ENCODE results near the gene KRT28.

Gene KRT28, protein sequence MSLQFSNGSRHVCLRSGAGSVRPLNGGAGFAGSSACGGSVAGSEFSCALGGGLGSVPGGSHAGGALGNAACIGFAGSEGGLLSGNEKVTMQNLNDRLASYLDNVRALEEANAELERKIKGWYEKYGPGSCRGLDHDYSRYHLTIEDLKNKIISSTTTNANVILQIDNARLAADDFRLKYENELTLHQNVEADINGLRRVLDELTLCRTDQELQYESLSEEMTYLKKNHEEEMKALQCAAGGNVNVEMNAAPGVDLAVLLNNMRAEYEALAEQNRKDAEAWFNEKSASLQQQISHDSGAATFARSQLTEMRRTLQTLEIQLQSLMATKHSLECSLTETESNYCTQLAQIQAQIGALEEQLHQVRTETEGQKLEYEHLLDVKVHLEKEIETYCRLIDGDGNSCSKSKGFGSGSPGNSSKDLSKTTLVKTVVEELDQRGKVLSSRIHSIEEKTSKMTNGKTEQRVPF

DNA sequence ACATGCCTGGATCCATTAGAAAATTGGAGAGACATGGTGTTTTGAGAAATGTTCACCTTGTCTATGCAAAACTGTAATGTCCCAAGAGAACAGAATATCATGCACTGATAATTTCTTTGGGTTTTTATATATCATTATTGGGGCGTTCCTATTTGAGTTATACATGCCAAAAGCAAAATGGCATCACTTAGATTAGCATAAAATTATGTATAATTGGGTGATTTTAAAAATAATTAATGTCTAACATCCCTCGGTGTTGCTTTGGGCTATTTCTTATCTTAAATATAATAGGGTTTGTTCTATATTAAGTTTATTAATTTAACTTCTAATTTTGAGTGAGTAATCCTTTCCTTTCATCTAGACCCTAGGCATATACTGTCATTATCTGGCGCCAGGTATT is at the start of gene KRT28:
KRT28 (minus strand) TSS at position 101 of the 400 bp plus-strand sequence; CDS start at position 35, 66 bp downstream.
- DNase-seq: no peak

DNA sequence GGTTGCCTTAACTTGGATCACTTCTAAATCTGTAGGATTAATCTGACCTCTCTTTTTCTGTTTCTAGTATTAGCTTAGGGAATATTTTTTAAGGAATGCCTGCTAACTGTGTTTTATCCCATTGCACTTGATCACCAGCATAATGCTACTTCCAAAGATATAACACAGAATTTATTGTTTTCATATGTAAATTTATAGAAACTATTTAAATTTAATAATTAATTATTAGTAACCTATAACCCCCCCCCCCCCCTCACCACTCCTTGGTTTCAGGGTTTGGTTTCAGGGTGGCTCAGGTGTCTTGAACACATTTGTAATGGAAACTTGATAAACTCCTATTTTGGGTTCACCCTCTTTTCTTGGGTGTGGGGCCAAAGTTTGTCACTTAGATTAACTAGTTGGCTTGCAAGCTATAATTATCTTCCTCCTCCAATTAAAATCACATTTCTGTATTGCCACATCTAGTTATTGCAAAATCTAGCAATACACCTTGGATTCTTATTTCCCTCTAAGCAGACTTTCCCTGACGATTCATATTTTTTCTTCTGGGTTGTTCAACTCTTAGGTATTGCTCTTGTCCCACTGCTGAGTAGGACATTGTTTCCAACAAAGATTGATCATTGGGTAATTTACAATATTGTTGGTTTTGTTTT is 49.0 kb upstream of the KRT28 start:
- no peak for DNase-seq

DNA sequence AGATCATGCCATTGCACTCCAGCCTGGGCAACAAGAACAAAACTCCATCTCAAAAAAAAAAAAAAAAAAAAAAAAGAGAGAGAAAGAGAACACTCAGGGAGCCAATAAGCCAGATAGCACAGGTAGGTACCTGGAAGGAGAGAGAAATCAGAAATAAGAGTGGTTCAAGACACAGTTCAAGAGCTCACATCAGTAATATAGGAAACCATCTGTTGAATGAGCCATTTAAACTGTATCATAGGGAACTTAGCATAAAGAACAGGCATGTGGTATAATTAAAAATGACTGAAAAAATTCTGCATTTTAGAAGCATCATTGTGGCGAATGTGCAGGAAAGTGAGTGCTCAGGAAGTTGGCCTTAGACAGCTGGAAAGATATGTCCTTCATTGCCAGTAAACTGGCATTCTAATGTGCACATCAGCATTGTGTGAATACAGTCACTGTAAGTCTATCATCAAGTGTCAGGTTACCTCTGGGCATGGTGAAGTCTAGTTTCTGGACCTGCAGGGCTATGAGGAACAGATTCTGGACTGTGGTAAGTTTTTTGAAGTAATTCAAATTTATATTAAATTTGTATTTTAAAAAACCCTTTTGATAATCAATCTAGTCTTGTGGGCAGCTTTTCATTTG is 46.9 kb upstream of the KRT28 start:
- no peak for DNase-seq

DNA sequence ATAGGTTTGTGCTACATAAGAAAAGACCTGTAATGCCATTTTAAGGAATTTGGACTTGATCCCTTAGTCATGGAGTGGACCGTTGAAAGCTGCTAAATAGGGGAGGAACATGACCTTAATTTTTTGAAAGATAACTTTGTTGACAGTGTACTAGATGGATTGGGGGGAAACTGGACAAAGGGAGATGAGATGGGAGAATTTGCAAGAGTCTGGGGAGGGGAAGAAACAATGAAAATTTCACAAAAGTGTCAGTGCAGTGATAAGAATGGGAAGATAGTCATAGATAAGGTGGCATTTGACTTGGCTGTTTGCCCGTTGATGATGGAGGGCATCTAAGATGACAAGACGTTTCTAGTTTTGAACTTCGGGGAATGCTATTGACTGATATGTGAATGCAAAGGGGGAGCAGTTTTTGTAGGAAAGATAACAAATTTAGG is 44.9 kb upstream of the KRT28 start:
- DNase-seq: no peak

DNA sequence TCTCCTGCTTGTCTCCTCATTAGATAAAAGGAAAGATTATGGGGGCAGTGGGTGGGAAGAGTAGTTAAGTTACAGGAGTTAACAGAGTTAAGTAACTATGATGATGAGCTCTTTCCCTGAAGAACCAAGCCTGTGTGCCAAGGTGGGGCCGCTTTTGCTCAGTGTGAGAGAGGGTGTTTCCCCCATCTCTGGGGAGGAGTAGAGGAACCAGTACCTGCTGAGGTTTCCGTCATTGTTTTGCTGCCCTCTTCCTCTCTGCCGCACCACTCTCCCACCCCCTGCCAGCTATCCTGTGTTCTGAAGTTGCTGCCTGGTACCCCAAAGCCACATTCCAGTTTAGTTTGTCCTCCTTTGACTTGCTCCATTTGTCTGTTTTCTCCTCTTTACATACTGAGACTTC is 43.5 kb upstream of the KRT28 start:
- DNase-seq: no peak

DNA sequence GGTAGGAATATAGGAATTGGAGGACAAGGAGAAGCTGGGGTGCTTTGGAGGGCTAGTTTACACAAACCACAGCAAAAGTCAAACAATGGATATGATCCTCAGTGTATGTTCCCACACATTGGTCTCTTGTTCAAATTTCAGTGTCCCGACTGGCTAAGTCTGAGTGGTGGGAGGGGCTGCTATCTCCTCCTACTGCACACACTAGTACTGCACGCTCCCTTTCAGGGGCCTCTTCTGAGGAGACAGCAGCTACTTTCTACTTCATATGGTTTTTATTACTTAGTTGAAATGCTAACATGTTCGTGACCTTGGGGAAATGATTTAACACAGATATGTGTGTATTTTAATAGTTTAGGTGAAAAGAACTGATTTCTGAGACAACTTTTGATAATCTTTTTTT is 41.5 kb upstream of the KRT28 start:
- DNase-seq: no peak

DNA sequence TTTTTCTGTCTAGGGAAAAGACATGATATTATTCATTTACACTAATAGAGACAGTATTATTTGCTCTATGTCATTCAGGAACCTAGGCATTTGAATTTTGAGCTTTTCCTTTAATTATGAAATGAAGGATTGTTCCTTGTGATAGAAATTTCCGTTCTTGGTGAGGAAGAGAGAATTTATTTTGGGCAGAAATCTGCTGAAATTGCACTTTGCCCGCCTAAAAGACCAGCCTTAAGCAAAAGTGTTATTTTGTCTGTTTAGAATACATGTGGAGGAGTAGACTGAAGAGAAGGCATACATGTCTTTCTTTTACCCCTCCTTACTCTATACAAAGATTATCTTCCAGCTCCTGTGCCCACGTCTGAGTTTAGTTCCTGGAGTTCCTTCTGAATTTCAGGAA is 39.4 kb upstream of the KRT28 start:
- DNase-seq: no peak

DNA sequence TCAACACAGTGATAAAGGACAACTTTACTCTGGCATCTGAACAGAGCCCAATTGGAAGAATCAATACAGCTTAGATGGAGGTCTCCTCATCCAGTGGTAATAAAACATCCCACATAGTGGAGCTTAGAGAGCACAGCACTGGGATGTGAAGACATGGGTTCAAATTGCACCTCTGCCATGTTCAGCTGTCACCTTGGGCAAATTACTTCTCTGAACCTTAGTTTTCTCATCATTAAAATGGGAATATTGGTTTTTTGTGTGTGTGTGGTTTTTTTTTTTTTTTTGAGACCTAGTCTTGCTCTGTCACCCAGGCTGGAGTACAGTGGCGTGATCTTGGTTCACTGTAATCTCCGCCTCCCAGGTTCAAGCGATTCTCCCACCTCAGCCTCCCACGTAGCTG is 36.3 kb upstream of the KRT28 start:
- no peak for DNase-seq

DNA sequence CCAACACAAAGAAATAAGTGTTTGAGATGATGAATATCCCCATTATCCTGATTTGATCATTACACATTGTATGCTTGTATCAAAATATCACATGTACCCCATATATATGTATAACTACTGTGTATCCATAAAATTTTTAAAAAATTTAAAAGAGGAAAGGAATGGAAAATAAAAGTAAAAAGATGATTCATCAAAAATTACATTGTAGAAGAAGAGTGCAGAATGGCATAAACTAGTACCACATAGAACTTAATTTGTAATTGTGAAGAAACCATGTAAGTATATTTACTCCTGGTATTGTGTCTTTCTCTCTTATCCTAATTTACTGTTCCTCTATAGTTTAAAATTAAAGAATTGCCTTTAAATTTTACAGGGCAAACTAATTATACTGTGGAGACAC is 34.1 kb upstream of the KRT28 start:
- DNase-seq: no peak

DNA sequence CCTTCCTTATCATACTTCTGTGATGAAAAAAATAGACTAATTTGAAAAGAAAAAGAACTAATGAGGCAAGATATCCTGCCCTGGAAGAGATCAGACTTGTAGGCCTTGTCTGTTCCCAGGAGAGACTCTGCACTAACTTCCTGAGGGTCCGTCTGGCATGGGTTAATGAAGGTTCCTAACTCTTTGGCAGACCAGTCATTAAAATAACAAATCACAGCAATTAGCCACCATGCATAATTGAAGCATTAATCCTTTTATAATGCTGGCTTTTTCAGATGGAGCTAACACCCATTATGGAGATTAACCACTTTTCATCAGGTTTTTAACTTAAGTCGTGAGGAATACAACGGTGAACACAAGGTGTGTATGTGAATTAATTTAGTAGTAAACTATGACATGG is 33.1 kb upstream of the KRT28 start:
- no peak for DNase-seq

DNA sequence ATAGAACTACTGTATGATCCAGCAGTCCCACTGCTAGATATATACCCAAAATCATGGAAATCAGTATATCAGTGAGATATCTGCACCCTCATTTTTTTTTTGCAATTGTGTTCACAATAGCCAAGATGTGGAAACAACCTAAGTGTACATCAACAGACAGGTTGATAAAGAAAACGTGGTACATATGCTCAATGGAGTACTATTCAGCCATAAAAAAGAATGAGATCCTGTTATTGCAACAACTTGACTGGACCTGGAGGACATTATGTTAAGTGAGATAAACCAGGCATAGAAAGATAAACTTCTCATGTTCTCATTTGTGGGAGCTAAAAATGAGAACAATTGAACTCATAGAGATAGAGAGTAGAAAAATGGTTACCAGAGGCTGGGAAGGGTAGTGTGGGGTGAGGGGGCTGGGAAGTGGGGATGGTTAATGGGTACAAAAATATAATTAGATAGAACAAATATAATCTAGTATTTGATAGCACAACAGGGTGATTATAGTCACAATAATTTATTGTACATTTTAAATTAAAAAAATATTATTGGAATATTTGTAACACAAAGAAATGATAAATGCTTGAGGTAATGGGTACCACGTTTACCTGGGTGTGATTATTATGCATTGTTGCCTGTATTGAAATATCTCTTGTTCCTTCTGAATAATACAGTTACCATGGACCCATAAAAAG is 30.5 kb upstream of the KRT28 start:
- DNase-seq: no peak

DNA sequence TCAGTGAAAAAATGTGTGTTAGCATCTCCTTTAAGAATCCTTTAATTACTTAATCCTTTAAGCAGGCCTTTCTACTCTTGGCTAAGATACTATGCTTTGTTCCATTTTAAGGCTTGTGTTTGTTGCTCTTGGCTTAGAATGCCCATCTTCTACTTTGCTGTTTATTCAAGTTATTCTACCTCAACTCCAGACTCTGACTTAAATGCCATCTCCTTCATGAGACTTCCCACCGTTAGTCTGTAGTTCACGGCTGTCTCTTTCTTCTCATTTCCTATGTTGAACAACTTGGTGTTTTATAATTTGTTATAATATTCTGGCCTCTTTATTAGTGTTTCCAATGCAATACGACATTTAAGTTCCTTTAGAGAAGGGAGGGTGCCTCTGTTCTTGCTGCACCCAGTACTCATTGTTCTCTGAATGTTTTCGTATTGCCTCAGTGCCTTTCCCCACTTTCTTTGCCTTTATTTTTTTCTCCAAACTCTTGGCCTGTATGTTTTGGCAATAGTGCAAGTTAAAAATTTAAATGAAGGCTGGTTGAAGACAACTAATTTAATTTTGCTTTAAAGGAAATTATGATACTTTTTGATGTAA is 28.8 kb upstream of the KRT28 start:
- DNase-seq: no peak

DNA sequence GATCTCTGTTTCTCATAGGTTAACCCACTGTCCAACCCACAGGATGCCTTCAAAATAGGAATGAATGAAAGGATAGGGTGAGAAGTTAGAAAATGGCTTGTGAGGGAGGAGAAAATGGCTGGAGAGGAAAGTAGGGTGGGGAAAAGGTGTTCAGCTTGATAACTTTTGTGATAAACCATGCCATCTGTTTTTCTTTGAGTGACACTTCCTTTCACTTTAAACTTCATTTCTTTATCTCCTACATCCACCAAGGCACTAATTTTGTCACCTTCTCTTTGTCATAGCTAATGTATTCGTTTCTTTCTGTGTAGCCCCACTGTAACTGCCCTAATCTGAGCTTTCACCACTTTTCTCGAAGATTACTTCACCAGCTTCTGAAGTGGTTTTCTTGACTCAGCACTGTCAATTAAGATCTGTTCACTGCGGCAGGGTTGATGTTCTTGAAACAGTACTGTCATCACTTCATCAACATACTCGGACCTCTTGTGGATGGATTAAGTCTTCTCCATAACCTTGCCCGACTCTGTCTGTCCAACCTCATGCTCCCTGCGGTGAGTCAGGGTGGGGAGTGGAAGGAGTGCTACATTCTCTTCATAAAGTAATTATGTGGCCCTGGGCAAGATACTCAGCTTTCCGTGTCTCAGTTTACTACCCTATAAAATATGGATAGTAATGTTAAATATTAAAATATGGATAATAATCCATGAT is 28.1 kb upstream of the KRT28 start:
- no peak for DNase-seq

DNA sequence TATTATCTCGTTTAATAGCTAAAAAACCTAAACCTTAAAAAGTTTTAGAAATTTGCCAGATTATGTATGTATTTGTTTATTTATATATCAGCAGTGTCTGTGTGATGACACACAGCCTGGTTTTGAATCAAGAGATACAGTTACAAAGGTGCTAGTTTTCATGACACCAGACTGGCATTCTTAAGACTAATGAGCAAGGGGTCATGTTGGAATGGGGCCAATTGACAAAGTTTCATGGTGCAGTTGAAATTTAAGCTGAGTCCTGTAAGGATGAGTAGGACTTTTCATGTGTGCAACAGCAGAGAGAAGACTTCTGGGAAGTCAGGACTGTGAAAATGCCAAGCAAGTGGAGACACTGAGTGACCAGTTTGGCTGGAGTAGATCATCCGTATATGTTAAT is 25.8 kb upstream of the KRT28 start:
- no peak for DNase-seq

DNA sequence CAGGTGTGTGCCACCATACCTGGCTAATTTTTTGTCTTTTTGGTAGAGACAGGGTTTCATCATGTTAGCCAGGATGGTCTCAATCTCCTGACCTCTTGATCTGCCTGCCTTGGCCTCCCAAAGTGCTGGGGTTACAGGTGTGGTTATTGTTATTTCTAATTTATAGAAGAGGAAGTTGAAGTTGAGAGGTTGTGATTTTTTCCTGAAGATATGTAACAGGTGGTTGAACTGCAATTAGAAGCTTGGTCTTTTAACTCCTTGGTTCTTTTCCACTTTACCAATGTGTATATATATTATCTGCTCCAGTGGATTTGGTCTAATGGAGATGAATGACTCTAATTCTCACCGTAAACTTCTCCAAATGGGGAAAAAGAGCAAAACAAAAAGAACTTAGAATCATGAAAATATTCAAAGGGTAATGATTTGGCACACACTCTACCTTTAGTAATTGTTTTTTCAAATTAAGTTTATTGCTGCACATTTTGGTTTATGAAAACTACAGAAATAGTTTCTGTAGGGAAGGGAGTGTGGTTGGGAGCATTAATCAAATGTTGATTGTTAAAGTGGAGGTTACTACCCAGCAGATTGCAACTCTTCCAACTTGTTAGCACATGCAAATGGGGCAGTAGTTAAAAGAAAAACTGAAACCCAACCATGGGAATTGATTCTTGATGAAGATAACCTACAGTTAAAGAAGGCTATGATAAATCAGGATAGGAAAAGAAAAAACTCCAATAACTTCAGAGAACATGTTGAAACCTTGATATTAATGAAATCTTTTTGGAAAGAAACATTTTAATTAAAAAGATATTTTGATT is 24.5 kb upstream of the KRT28 start:
- DNase-seq: no peak

DNA sequence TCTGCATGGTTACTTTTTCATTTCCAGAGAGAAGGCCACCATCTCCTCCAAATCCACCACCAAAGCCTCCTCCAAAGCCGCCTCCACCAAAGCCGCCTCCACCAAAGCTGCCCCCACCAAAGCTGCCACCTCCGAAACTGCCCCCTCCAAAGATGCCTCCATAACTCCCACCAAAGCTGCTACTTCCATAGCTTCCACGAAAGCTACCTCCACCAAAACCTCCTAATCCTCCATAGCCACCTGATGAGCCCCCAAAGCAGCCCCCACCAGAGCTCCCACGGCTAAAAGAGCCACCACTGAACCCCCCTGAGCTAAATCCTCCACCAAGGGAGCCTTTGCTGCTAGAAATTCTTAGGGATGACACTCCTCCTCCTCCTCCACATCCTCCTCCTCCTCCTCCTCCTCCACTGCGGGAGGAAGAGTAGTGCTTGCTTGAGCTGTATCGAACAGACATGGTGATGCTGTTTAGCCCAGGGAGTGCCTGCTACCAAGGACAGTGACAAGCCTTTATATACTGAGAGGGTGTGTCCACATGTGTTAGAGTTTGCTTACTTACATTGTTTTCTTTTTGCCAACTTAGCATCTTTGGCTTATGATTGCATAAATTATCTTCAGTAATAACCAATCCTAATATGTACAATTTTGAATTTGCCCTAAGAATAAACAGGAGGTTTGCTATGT is 22.5 kb upstream of the KRT28 start, which contains the start of gene KRT10:
KRT10 (minus strand) TSS at position 483 of the 681 bp plus-strand sequence; CDS start at position 454, 29 bp downstream.
- DNase-seq: no peak

DNA sequence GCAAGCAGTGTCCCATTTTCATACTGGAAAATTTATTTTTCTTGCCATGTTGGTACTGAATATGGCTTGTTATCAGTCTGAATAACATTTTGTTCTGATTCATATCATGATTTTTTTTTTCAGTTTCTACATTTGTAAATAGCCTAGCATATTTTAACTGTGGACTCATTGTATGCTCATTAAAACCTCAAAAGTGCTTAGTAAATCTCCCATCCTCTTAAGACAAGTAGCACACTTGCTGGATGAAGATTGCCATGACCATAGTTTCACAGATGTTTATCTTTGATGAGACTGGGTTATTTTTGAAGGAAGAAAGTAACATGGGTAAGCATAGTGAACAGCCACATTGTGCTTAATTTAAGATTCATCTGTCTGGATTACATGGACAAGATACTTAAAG is 21.8 kb upstream of the KRT28 start:
- DNase-seq: no peak

DNA sequence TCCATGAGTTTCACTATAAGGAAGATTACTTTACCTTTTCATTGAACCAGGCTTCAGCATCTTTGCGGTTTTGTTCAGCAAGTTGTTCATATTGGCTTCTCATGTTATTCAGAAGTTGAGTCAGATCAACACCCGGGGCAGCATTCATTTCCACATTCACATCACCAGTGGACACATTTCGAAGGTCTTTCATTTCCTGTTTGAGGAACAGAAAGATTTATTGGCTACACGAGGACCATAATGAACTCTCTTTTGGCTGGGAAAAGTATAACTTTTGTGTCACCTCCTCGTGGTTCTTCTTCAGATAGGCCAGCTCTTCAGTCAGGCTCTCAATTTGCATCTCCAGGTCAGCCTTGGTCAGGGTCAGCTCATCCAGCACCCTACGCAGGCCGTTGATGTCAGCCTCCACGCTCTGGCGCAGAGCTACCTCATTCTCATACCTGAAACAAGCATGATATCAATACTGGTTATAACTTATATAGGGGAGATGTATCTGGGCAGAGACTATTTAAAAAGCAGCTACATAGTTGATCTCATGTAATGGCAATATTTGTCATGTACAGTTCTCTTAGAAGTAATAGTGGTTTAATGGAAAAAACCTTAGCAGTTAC is 20.6 kb upstream of the KRT28 start:
- no peak for DNase-seq

DNA sequence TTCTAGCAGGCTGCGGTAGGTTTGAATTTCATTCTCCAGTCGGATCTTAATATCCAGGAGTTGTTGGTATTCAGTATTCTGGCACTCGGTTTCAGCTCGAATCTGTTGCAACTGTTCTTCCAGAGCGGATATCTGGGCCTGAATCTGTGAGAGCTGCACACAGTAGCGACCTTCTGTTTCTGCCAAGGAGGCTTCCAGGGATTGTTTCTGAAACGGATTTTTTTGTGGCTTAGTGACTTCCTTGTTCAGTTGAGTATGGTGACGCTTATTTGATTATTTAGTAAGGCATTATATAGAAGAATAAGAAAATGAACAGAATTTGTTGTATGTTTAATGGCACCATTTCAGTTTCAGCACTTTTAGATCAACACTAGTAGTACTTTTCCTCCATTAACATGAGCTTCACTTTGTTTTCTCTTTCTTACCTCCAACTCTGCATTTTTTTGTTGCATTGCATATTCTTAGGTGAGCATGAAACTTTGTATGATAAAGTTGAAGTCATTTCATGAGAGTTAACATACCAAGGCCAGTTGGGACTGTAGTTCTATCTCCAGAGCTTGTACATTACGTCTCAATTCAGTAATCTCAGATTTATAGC is 19.9 kb upstream of the KRT28 start:
- DNase-seq: no peak
